GM23338 (cell line): Measurements from ENCODE around the gene IFITM1. TPM values are rescaled to one million over a fixed set of nuclear protein-coding genes. Genes with fewer than 3 reads are reported as not detected.
A peak's percentile ranks its signal among the peaks of the same experiment; 100 is the strongest.

Source experiments
- ATAC-seq: fragments of 200-7000 bp; cut with Tn5 transposase; 3 replicates; pipeline ENCODE4 v1.9.1; 2020
- DNase-seq: peaks from one replicate; pipeline ENCODE4 v3.0.0-alpha.2; 2015; ENCODE audit warnings: low spot score
- H2AFZ ChIP-seq: fragments of 200-600 bp; sonication (generic); 2 replicates; pipeline ENCODE4 v1.8.0; 2016; ENCODE audit warnings: antibody characterized with exemption, mild to moderate bottlenecking, moderate library complexity
- H3F3A ChIP-seq: fragments of 200-600 bp; sonication (generic); replicated peaks from 2 replicates; pipeline ENCODE4 v1.8.0; 2017; ENCODE audit warnings: antibody characterized with exemption, mixed run types, low read depth
- H3K27ac ChIP-seq: fragments of 200-600 bp; sonication (generic); 2 replicates; pipeline ENCODE4 v1.6.1; 2016; ENCODE audit warnings: low read depth
- H3K27me3 ChIP-seq: fragments of 200-600 bp; sonication (generic); 2 replicates; pipeline ENCODE4 v1.8.0; 2016; ENCODE audit warnings: mild to moderate bottlenecking, mixed run types, moderate library complexity; ENCODE audit not compliant: insufficient read depth
- H3K36me3 ChIP-seq: fragments of 200-600 bp; sonication (generic); 2 replicates; pipeline ENCODE4 v1.8.0; 2016; ENCODE audit warnings: mild to moderate bottlenecking; ENCODE audit not compliant: insufficient read depth
- H3K4me1 ChIP-seq: fragments of 200-600 bp; sonication (generic); 2 replicates; pipeline ENCODE4 v1.8.0; 2016; ENCODE audit warnings: mild to moderate bottlenecking, moderate library complexity; ENCODE audit not compliant: insufficient read depth
- H3K4me2 ChIP-seq: fragments of 200-600 bp; sonication (generic); 2 replicates; pipeline ENCODE4 v1.7.1; 2017; ENCODE audit warnings: mixed run types
- H3K4me3 ChIP-seq: fragments of 200-600 bp; sonication (generic); 2 replicates; pipeline ENCODE4 v1.6.1; 2016; ENCODE audit warnings: mixed run types
- H3K79me2 ChIP-seq: fragments of 200-600 bp; sonication (generic); replicated peaks from 2 replicates; pipeline ENCODE4 v1.8.0; 2017; ENCODE audit warnings: mild to moderate bottlenecking; ENCODE audit not compliant: insufficient read depth
- H3K9me2 ChIP-seq: fragments of 200-600 bp; sonication (generic); 2 replicates; pipeline ENCODE4 v1.8.0; 2017; ENCODE audit not compliant: insufficient read depth
- H4K20me1 ChIP-seq: fragments of 200-600 bp; sonication (generic); replicated peaks from 2 replicates; pipeline ENCODE4 v1.8.0; 2017; ENCODE audit warnings: mild to moderate bottlenecking; ENCODE audit not compliant: insufficient read depth
- H3K27ac Mint-ChIP-seq: 2 replicates; pipeline ENCODE4 v1.8.0; 2020; ENCODE audit warnings: inconsistent platforms, mild to moderate bottlenecking, moderate library complexity, mixed read lengths
- H3K27me3 Mint-ChIP-seq: 3 replicates; pipeline ENCODE4 v1.8.0; 2022; ENCODE audit warnings: low read depth, mild to moderate bottlenecking, moderate library complexity, mixed read lengths, inconsistent platforms; ENCODE audit not compliant: insufficient read depth, poor library complexity
- H3K36me3 Mint-ChIP-seq: 3 replicates; pipeline ENCODE4 v1.8.0; 2021; ENCODE audit warnings: low read depth, mild to moderate bottlenecking, inconsistent platforms, moderate library complexity, mixed read lengths
- H3K4me1 Mint-ChIP-seq: 3 replicates; pipeline ENCODE4 v1.8.0; 2020; ENCODE audit warnings: mild to moderate bottlenecking, inconsistent platforms, mixed read lengths
- H3K4me3 Mint-ChIP-seq: 3 replicates; pipeline ENCODE4 v1.8.0; 2021; ENCODE audit warnings: moderate library complexity, mild to moderate bottlenecking, inconsistent platforms, mixed read lengths
- H3K9me3 Mint-ChIP-seq: 3 replicates; pipeline ENCODE4 v1.8.0; 2020; ENCODE audit warnings: moderate library complexity, mild to moderate bottlenecking, inconsistent platforms, mixed read lengths
- CREB1 ChIP-seq: fragments of 250-450 bp; sonication (Bioruptor Pico); IDR thresholded peaks from 2 replicates; pipeline ENCODE4 v1.5.0; 2020; ENCODE audit warnings: low read depth, mild to moderate bottlenecking, moderate library complexity
- CTCF ChIP-seq, 2 experiments: fragments of 200-600 bp in 1 of 2; sonication (generic) in 1 of 2; conservative IDR thresholded peaks; 2 replicates each; pipeline versions ENCODE4 v1.5.1 to v1.6.1; 2016 to 2017; ENCODE audit warnings: antibody characterized with exemption in 2 of 2, low read depth in 2 of 2, mild to moderate bottlenecking in 2 of 2, moderate library complexity in 1 of 2
- ETS1 ChIP-seq: IDR thresholded peaks from 2 replicates; pipeline ENCODE4 v1.6.1; 2016; ENCODE audit warnings: antibody characterized with exemption
- EZH2 ChIP-seq: fragments of 200-600 bp; sonication (generic); IDR thresholded peaks from one replicate; pipeline ENCODE4 v1.8.0; 2017; ENCODE audit warnings: antibody characterized with exemption, mild to moderate bottlenecking, low read depth; ENCODE audit not compliant: unreplicated experiment
- JUNB ChIP-seq: IDR thresholded peaks from one replicate; pipeline ENCODE4 v1.6.1; 2016; ENCODE audit warnings: antibody characterized with exemption; ENCODE audit not compliant: unreplicated experiment
- NANOG ChIP-seq: IDR thresholded peaks from 2 replicates; pipeline ENCODE4 v1.6.1; 2016; ENCODE audit warnings: antibody characterized with exemption, borderline replicate concordance
- REST ChIP-seq: IDR thresholded peaks from one replicate; pipeline ENCODE4 v1.6.1; 2018; ENCODE audit warnings: antibody characterized with exemption; ENCODE audit not compliant: unreplicated experiment
- STAT1 ChIP-seq: IDR thresholded peaks from one replicate; pipeline ENCODE4 v1.6.1; 2016; ENCODE audit warnings: antibody characterized with exemption; ENCODE audit not compliant: unreplicated experiment
- ZNF114 ChIP-seq: fragments of 250-450 bp; sonication (Bioruptor Pico); IDR thresholded peaks from 2 replicates; pipeline ENCODE4 v1.5.0; 2020; ENCODE audit warnings: mild to moderate bottlenecking, moderate library complexity
- ZNF331 ChIP-seq: fragments of 250-450 bp; sonication (Bioruptor Pico); IDR thresholded peaks from 2 replicates; pipeline ENCODE4 v1.5.0; 2020; ENCODE audit warnings: low read depth, mild to moderate bottlenecking, moderate library complexity
- polyA plus RNA-seq: library from polyadenylated mRNA; unstranded; fragments of >200 nt; fragmentation: Nextera tagmentation; extraction: Ambion mirVana; gene quantifications from 2 replicates; pipeline ENCODE4 v1.2.1, GENCODE V29; 2016
- total RNA-seq: library from RNA; depleted of rRNA; stranded (reverse); fragments of >200 nt; shearing (Covaris generic); gene quantifications from 2 replicates; pipeline ENCODE4 v1.2.3, GENCODE V29; 2014

IFITM1 gene
- total and polyA plus RNA-seq, 2 experiments from 2014 or later = 396 to 1,194 TPM

GRCh38 chr11:291281-292210 is 22.3 kb upstream of the IFITM1 start:
- Histone ChIP-seq H2AFZ (no peak overlapping the region), H3K9me2 (no peaks in the 10 kb centered on the region), H3K36me3 (no peaks in the 10 kb centered on the region), H3K4me1 (no peaks in the 10 kb centered on the region; the same call in 1 of the 2 replicates), H3K79me2 (no peaks in the 10 kb centered on the region), H3K27me3 (peaks cover 22% of the 10 kb centered on the region), H3K4me3 (no peak overlapping the region), H3F3A (peaks cover 6% of the 10 kb centered on the region; the same call in 1 of the 2 replicates), H3K27ac (no peak overlapping the region), H3K4me2 (peak overlapping the region; percentile 48; the same call in 1 of the 2 replicates), H4K20me1 (no peaks in the 10 kb centered on the region)
- Mint-ChIP-seq H3K4me3 (peak overlapping the region; percentile 17; the same call in 1 of the 3 replicates), H3K9me3 (peaks cover 2% of the 10 kb centered on the region; the same call in 1 of the 3 replicates), H3K36me3 (peaks cover 11% of the 10 kb centered on the region; the same call in 2 of the 3 replicates), H3K27ac (peak overlapping the region; percentile 68), H3K4me1 (peaks cover 24% of the 10 kb centered on the region), H3K27me3 (peaks cover 20% of the 10 kb centered on the region)
- peak; percentile 62 for DNase-seq
- TF ChIP-seq STAT1 = no peak
- TF ChIP-seq JUNB = no peak
- TF ChIP-seq NANOG = no peak
- TF ChIP-seq ZNF114 = no peak
- no peak for TF ChIP-seq CTCF (conservative IDR thresholded peaks at IDR 0.05; ENCODE audit: low read depth in 2 of 2)
- TF ChIP-seq ETS1 = no peak
- no peak for TF ChIP-seq ZNF331 (CRISPR knock-in tag)
- no peak for TF ChIP-seq EZH2
- TF ChIP-seq CREB1 (CRISPR knock-in tag) = no peak
- TF ChIP-seq REST = no peak
- peak; percentile 33 for ATAC-seq
